Muscle layer of duodenum (tissue), 2 donors: Measurements from ENCODE around the gene SH3RF2.

ENCODE experiments used
- H3K27ac ChIP-seq: one replicate; pipeline ENCODE4 v1.7.0; 2013; ENCODE audit warnings: mild to moderate bottlenecking, low read length
- H3K27me3 ChIP-seq: one replicate; pipeline ENCODE4 v1.7.0; 2013; ENCODE audit warnings: low read depth, mild to moderate bottlenecking, control low read depth, low read length
- H3K36me3 ChIP-seq, 2 donors: one replicate each; pipeline ENCODE4 v1.7.0; 2013; ENCODE audit warnings: low read length in 2 of 2, control low read depth in 1 of 2, mild to moderate bottlenecking in 1 of 2; ENCODE audit not compliant: insufficient read depth in 2 of 2, control insufficient read depth in 1 of 2
- H3K4me1 ChIP-seq, 2 donors: one replicate each; pipeline ENCODE4 v1.7.0; 2013; ENCODE audit warnings: low read length in 2 of 2, mild to moderate bottlenecking in 2 of 2, control low read depth in 1 of 2, moderate library complexity in 1 of 2; ENCODE audit not compliant: insufficient read depth in 2 of 2, control insufficient read depth in 1 of 2
- H3K4me3 ChIP-seq, 2 donors: one replicate each; pipeline ENCODE4 v1.7.0; 2013; ENCODE audit warnings: low read length in 2 of 2, low read depth in 1 of 2, mild to moderate bottlenecking in 1 of 2
- H3K9me3 ChIP-seq, 2 donors: one replicate each; pipeline ENCODE4 v1.7.0; 2013; ENCODE audit warnings: low read length in 2 of 2, control low read depth in 1 of 2, mild to moderate bottlenecking in 1 of 2; ENCODE audit not compliant: control insufficient read depth in 1 of 2
- donor health status: healthy.

SH3RF2 gene

DNA sequence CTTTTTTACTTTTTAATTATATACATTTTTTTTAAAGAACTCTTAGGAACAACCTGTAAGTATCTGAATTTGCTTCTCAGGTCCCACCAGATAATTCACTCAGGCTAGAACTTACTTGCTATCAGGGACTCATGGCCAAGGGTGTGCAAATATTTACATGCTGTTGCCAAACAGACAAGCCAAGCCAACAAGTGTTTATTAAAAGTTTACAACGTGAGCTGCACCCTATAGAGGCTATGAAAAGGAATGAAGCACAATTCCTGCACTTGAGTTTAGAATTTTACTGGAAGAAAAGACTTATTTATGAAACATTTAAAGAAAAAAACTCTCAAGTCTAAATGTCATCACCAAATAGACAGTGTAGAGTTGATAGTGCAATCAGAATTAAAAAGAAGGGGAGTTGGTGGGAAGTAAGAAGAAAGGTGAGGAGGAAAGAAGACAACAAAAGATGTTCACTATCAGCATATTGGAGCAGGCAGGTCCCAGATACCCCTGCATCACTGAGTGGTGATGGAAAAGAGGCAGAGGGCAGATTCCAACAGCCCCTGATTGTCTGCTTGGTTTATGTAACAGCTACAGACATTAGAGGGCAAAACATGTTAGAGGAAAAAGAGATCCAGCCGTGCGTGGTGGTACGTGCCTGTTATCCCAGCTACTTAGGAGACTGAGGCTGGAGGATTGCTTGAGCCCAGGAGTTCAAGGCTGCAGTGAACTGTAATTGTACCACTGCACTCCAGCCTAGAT lies 32.8 kb downstream of the SH3RF2 start:
- Histone ChIP-seq H3K27ac (no peak overlapping the region), H3K27me3 (no peaks in the 10 kb centered on the region), H3K4me1 (no peaks in the 10 kb centered on the region)

DNA sequence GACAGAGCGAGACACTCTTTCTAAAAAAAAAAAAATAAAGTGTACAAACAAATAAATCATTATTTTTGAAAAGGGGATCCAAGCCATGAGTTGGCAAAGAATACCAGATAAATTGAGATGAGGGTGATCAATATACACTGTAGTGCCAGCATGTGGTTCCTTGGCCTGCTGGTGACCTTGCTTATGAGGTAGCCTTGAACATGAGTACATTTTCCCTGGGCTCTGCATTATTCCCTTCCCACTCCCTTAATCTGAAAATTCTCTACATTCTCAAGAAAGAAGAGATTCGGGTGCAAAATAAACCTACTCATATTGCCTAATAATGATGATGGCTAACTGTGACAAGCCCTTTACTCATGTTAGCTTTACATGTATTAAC lies 33.3 kb downstream of the SH3RF2 start:
- Histone ChIP-seq H3K27ac (no peak overlapping the region), H3K36me3 (no peaks in the 10 kb centered on the region), H3K4me1 (no peaks in the 10 kb centered on the region), H3K27me3 (no peaks in the 10 kb centered on the region), H3K9me3 (peaks cover 0 to 3% of the 10 kb centered on the region in 2 donors), H3K4me3 (no peak overlapping the region)

More for the DNA sequence above, 32.8 kb downstream of the SH3RF2 start:
- no peak overlapping the region for H3K4me3 ChIP-seq
- H3K9me3 ChIP-seq = peaks cover 0 to 3% of the 10 kb centered on the region in 2 donors
- no peaks in the 10 kb centered on the region for H3K36me3 ChIP-seq

DNA sequence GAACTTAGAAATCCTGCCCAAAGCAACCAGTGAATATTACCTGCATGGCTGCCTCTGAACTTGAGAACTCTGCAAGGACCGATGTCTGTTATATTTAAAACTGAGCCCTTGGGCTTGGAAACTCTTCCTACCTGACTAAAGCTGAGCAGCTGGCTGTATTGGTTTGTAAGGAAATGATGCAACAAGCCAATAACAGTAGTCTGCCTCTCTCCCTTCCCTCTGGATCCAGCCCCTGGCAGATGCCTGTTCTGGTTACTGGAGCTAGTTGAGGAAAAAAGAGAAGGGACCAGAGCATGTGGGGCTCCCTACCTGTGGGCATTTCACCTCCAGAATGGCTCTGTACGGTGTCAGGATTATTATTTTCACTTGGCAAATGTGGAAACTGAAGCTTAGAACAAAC lies 34.7 kb downstream of the SH3RF2 start:
- H3K27me3 ChIP-seq = no peaks in the 10 kb centered on the region
- H3K4me3 ChIP-seq = no peak overlapping the region
- H3K4me1 ChIP-seq = no peaks in the 10 kb centered on the region
- no peaks in the 10 kb centered on the region for H3K36me3 ChIP-seq
- no peak overlapping the region for H3K27ac ChIP-seq
- peaks cover 0 to 3% of the 10 kb centered on the region in 2 donors for H3K9me3 ChIP-seq

DNA sequence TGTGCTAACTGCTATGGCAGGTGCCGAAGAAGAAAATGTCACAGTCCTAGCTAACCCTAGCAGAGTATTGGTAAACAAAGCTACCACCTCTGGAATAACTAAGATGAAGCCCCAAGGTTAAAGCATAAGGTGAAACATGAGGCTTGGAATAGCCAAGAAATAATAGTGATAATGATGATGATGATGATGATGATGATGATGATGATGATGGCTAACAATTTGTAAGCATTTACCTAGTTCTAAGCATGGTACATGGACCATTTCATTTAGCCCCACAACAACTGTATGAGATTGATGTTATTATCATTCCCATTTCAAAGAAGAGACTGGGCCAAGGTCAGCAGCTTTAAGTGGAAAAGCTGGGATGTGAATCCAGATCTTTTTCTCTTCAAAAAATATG lies 35.3 kb downstream of the SH3RF2 start:
- Histone ChIP-seq H3K36me3 (no peaks in the 10 kb centered on the region), H3K27me3 (no peaks in the 10 kb centered on the region), H3K4me1 (no peaks in the 10 kb centered on the region), H3K9me3 (peaks cover 0 to 3% of the 10 kb centered on the region in 2 donors), H3K27ac (no peak overlapping the region), H3K4me3 (no peak overlapping the region)

DNA sequence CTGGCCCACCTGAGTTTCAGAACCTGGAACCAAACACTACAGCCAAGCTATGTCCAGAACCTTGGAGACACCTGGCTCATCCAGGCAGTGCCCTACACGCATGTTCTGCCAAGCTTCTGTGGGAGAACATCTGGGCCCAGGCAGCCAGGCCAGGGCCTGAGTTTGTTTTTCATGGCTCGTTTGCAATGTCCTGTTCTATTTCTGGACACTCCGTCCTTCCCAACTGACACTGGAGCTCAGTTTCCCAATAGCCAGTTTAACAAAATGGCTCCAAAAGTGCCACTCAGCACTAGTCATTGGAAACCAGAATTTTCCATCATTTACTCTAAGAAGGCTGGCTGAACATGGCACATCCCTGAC lies 38.6 kb downstream of the SH3RF2 start:
- Histone ChIP-seq H3K4me3 (no peak overlapping the region), H3K27me3 (no peaks in the 10 kb centered on the region), H3K27ac (no peak overlapping the region), H3K36me3 (no peaks in the 10 kb centered on the region), H3K4me1 (peaks cover 0 to 3% of the 10 kb centered on the region in 2 donors), H3K9me3 (peaks cover 0 to 3% of the 10 kb centered on the region in 2 donors)

DNA sequence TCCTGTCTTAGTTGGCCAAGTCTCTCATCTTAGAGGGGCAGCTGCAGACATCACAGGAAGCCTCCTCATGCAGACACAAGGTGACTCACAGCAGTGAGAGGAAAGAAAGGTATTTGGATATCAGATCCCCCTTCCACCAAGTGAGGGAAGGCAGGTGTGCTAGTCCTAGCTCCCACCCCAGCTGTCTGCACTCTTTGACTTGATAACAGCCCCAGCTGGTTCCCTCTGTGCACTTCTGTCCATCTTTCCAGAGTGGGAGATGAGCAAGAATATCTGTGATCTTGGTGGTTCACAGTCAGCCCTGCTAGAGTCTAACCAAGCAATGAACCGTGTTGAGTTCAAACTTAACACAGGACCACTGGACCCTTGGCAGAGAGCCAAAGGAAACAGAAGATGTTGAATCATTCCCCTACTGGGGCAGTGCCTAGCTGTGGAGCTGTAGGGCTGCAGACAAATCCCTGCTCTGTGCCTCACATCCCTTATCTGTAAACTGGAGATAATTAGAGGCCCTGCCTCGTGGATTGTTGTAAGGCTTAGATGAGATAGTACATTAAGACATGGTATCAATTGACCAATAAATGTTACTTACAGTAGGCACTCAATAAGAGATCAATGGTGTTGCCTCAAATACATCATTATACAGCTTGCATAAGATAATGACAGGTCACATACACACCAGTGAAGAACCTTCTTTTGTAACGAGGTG lies 39.1 kb downstream of the SH3RF2 start:
- H3K27ac ChIP-seq = no peak overlapping the region
- H3K9me3 ChIP-seq = peaks cover 0 to 3% of the 10 kb centered on the region in 2 donors
- no peaks in the 10 kb centered on the region for H3K36me3 ChIP-seq
- H3K4me1 ChIP-seq = peaks cover 0 to 3% of the 10 kb centered on the region in 2 donors
- no peaks in the 10 kb centered on the region for H3K27me3 ChIP-seq
- no peak overlapping the region for H3K4me3 ChIP-seq

DNA sequence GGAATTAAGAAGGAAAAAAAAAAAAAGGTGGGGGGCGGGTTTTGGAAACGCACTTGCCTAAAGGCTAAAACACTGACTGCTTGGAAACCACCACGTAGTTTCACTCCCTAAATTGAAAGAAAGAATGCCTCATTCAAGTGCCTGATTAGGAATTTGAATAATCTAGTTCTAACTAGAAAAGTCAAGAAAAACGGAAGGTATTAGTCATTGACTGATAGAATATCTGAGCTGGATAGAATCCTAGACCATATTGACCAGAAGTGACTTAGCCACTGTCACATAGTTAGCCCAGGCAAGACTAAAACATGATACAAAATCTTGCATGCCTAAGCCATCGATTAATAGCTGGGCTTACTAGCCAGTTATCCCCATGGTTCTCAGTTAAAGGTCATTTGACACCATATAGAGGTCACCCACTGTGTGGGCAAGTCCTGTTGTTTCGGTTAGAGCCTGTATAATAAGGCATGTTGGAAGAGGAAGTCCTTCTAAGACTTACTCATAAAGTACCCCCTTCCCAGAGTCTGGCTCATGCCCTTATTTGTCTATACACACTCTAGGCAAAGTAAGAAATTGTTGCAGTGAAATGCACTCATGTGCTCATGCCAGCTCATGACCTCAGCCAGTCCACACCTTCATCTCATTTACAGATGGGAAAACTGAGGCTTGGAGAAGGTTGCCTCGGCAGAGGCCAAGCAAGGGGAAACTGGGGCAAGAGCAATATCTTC lies 40.2 kb downstream of the SH3RF2 start:
- Histone ChIP-seq H3K36me3 (no peaks in the 10 kb centered on the region), H3K9me3 (peaks cover 0 to 3% of the 10 kb centered on the region in 2 donors), H3K27ac (no peak overlapping the region), H3K4me3 (no peak overlapping the region), H3K27me3 (no peaks in the 10 kb centered on the region), H3K4me1 (peaks cover 0 to 3% of the 10 kb centered on the region in 2 donors)

DNA sequence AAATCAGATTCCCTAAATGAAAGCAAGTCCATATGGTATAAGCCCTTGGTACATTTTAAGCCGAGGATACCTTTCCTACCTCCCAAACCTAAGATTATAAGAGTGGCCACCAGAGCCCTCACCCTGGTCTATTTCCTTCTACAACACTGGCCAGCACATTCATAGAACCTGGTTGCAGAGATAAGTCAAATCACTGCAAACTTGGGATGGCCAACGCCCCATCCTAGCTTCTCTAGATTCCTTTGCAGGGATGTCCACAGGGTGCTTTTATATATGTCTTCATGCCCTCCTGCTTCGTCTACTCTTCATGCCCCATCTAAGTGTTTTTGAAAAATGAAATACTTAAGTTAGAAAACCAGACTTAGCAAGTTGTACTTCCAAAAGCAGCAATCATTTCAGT lies 41.8 kb downstream of the SH3RF2 start:
- Histone ChIP-seq H3K4me1 (peaks cover 0 to 3% of the 10 kb centered on the region in 2 donors), H3K27ac (no peak overlapping the region)

DNA sequence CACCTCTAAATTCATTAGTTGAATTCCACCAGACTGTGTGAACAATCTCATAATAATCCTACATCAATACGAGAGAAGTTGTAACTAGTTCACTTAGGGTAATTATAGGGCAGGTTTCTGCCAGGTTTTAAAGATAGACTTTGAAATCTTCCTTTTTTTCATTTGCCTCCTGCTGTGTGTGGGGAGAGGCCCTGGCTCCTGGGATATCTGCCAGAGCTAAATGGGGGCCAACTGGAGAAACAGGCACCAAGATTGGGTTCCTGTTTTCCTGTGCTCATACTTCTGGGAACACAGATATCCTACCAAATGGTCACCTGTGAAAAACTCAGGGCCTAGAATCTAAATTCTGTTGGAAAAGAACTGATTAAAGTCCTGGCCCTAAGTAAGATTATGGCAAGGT lies 42.3 kb downstream of the SH3RF2 start:
- peaks cover 0 to 2% of the 10 kb centered on the region in 2 donors for H3K9me3 ChIP-seq
- H3K27ac ChIP-seq = no peak overlapping the region
- H3K4me1 ChIP-seq = peaks cover 0 to 3% of the 10 kb centered on the region in 2 donors
- no peaks in the 10 kb centered on the region for H3K36me3 ChIP-seq
- H3K27me3 ChIP-seq = no peaks in the 10 kb centered on the region
- H3K4me3 ChIP-seq = no peak overlapping the region

More for the DNA sequence above, 41.8 kb downstream of the SH3RF2 start:
- H3K4me3 ChIP-seq = no peak overlapping the region
- no peaks in the 10 kb centered on the region for H3K36me3 ChIP-seq
- peaks cover 0 to 3% of the 10 kb centered on the region in 2 donors for H3K9me3 ChIP-seq
- no peaks in the 10 kb centered on the region for H3K27me3 ChIP-seq

DNA sequence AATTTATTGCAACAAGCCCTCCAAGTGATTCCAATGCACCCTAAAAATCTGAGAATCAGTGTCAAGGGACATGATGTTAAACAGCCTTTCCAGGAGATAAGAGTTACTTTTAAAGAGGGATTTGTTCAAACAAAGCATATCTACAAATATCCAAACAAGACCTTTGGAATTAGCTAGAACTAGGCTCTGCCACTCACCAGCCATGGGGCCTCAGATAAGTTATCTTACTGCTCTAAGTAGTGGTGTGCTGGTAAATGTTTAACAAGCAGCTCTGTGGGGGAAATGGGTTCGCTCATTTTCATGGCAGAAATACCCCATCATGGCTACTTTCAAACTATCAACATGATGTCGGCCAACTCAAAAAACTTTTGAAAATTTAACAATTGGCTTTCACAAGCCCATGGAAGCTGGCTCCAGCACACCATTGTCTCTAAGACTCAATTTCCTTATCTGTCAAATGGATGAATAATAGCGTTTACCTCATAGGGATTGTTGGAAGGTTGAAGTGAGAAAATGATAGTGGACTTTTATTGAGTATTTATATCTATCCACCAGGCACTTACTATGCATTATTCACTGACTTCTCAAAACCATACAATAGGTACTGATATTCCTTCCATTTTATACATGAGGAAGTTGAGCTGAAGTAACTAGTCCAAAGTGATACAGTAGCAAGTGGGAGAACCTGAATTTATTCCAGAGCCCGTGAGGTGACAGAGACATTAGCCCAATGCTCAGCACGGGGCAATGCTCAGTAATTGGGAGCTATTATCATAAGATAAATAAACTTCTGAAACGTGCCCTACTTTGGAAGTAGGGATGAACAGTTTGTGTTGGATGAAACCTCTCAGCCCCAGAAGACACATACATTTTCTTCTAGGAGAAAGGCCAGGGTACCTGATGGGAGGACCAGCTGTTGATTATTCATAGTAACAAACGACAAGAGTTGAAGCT lies 43.2 kb downstream of the SH3RF2 start:
- no peaks in the 10 kb centered on the region for H3K27me3 ChIP-seq
- H3K36me3 ChIP-seq = no peaks in the 10 kb centered on the region
- H3K4me1 ChIP-seq = peaks cover 0 to 3% of the 10 kb centered on the region in 2 donors
- no peak overlapping the region for H3K27ac ChIP-seq
- H3K4me3 ChIP-seq = no peak overlapping the region
- no peaks in the 10 kb centered on the region for H3K9me3 ChIP-seq
